Astrocyte (in vitro differentiated cells and primary cell): ENCODE data around the gene IMMP2L. TPM values are rescaled to one million over a fixed set of nuclear protein-coding genes. Genes with fewer than 3 reads are reported as not detected.

Experiments
- DNase-seq: peaks from one replicate; pipeline ENCODE4 v3.0.0-alpha.2; 2010; ENCODE audit warnings: low read depth
- FAIRE-seq: peaks from 2 replicates; lab custom pipeline; 2011; peaks lifted over from hg19 to GRCh38; lab: Jason Lieb, UNC
- H2AFZ ChIP-seq: 2 replicates; pipeline ENCODE4 v1.6.0; 2012; ENCODE audit warnings: low read depth, low read length, inconsistent platforms
- H3K27ac ChIP-seq: 2 replicates; pipeline ENCODE4 v1.5.1; 2011; ENCODE audit warnings: low read depth, low read length, inconsistent platforms
- H3K27me3 ChIP-seq: 2 replicates; pipeline ENCODE4 v1.6.0; 2011; ENCODE audit warnings: low read length, inconsistent platforms; ENCODE audit not compliant: insufficient read depth
- H3K36me3 ChIP-seq: 2 replicates; pipeline ENCODE4 v1.5.1; 2011; ENCODE audit warnings: low read length, inconsistent platforms; ENCODE audit not compliant: insufficient read depth
- H3K4me1 ChIP-seq: 2 replicates; pipeline ENCODE4 v1.5.1; 2011; ENCODE audit warnings: low read length, inconsistent platforms; ENCODE audit not compliant: insufficient read depth
- H3K4me2 ChIP-seq: 2 replicates; pipeline ENCODE4 v1.6.0; 2012; ENCODE audit warnings: low read length, inconsistent platforms
- H3K4me3 ChIP-seq: 2 replicates; pipeline ENCODE4 v1.5.1; 2011; ENCODE audit warnings: low read depth, mild to moderate bottlenecking, low read length, inconsistent platforms; ENCODE audit not compliant: insufficient read depth
- H3K79me2 ChIP-seq: 2 replicates; pipeline ENCODE4 v1.6.0; 2012; ENCODE audit warnings: mild to moderate bottlenecking, low read length, inconsistent platforms; ENCODE audit not compliant: insufficient read depth
- H3K9ac ChIP-seq: 2 replicates; pipeline ENCODE4 v1.6.0; 2012; ENCODE audit warnings: mild to moderate bottlenecking, low read length, inconsistent platforms
- H3K9me3 ChIP-seq: 2 replicates; pipeline ENCODE4 v1.5.1; 2012; ENCODE audit warnings: low read depth, mild to moderate bottlenecking, low read length, inconsistent platforms; ENCODE audit not compliant: insufficient read depth
- H4K20me1 ChIP-seq: 2 replicates; pipeline ENCODE4 v1.6.0; 2012; ENCODE audit warnings: low read length, inconsistent platforms; ENCODE audit not compliant: insufficient read depth
- H3K27ac Mint-ChIP-seq: one replicate; pipeline ENCODE4 v1.8.0; 2021; ENCODE audit warnings: mild to moderate bottlenecking, mixed read lengths; ENCODE audit not compliant: unreplicated experiment
- H3K27me3 Mint-ChIP-seq: one replicate; pipeline ENCODE4 v1.8.0; 2021; ENCODE audit warnings: low read depth, mixed read lengths; ENCODE audit not compliant: unreplicated experiment
- H3K36me3 Mint-ChIP-seq: one replicate; pipeline ENCODE4 v1.8.0; 2021; ENCODE audit warnings: low read depth, mixed read lengths; ENCODE audit not compliant: unreplicated experiment
- H3K4me1 Mint-ChIP-seq: one replicate; pipeline ENCODE4 v1.8.0; 2021; ENCODE audit warnings: low read depth, mixed read lengths; ENCODE audit not compliant: unreplicated experiment
- H3K4me3 Mint-ChIP-seq: one replicate; pipeline ENCODE4 v1.8.0; 2021; ENCODE audit warnings: mild to moderate bottlenecking, moderate library complexity, mixed read lengths; ENCODE audit not compliant: unreplicated experiment
- H3K9me3 Mint-ChIP-seq: one replicate; pipeline ENCODE4 v1.8.0; 2021; ENCODE audit warnings: mild to moderate bottlenecking, mixed read lengths; ENCODE audit not compliant: unreplicated experiment
- CTCF ChIP-seq: IDR thresholded peaks from 2 replicates; pipeline ENCODE4 v1.5.1; 2011; ENCODE audit warnings: low read depth, mild to moderate bottlenecking, inconsistent platforms, low read length, moderate library complexity; ENCODE audit not compliant: insufficient read depth
- EZH2 ChIP-seq: IDR thresholded peaks from 2 replicates; pipeline ENCODE4 v1.6.1; 2012; ENCODE audit warnings: mild to moderate bottlenecking, low read length, inconsistent platforms; ENCODE audit not compliant: insufficient read depth
- total RNA-seq: library from RNA; stranded (reverse); gene quantifications from 2 replicates; pipeline ENCODE4 v1.2.1, GENCODE V29; 2021

Gene IMMP2L
- total RNA-seq, 1 donor from 2014 or later: 13.8 TPM

GRCh38 chr7:111498391-111499007, 63.8 kb downstream of the IMMP2L start:
- Mint-ChIP-seq H3K27me3 (no peaks in the 10 kb centered on the region), H3K4me1 (peaks cover 5% of the 10 kb centered on the region), H3K36me3 (peaks cover 8% of the 10 kb centered on the region), H3K27ac (peak overlapping the region; percentile 34), H3K4me3 (no peak overlapping the region), H3K9me3 (peaks cover 9% of the 10 kb centered on the region)
- DNase-seq (no peak), FAIRE-seq (no peak)
- Histone ChIP-seq H3K27me3 (no peaks in the 10 kb centered on the region), H3K36me3 (no peaks in the 10 kb centered on the region), H3K9ac (no peak overlapping the region), H3K79me2 (no peaks in the 10 kb centered on the region), H2AFZ (no peak overlapping the region), H3K9me3 (no peaks in the 10 kb centered on the region), H3K4me1 (no peaks in the 10 kb centered on the region), H3K27ac (no peak overlapping the region), H3K4me2 (peak overlapping the region; percentile 14), H4K20me1 (no peaks in the 10 kb centered on the region), H3K4me3 (no peak overlapping the region)
- no peak for TF ChIP-seq CTCF
- no peak for TF ChIP-seq EZH2

GRCh38 chr7:111495173-111495810, 67.0 kb downstream of the IMMP2L start:
- Mint-ChIP-seq H3K4me3 (no peak overlapping the region), H3K9me3 (peaks cover 4% of the 10 kb centered on the region), H3K27ac (no peak overlapping the region), H3K4me1 (peaks cover 5% of the 10 kb centered on the region), H3K27me3 (no peaks in the 10 kb centered on the region), H3K36me3 (peaks cover 10% of the 10 kb centered on the region)
- Histone ChIP-seq H3K27me3 (no peaks in the 10 kb centered on the region), H3K79me2 (no peaks in the 10 kb centered on the region), H3K4me2 (no peak overlapping the region), H3K9ac (no peak overlapping the region), H4K20me1 (no peaks in the 10 kb centered on the region), H2AFZ (no peak overlapping the region), H3K4me1 (no peaks in the 10 kb centered on the region), H3K27ac (no peak overlapping the region), H3K9me3 (no peaks in the 10 kb centered on the region), H3K4me3 (no peak overlapping the region), H3K36me3 (no peaks in the 10 kb centered on the region)
- DNase-seq: no peak
- TF ChIP-seq EZH2 (no peak), CTCF (no peak)
- FAIRE-seq: no peak

- no peak overlapping the region for H3K9ac ChIP-seq
- no peak overlapping the region for H3K4me3 Mint-ChIP-seq
- FAIRE-seq (no peak), DNase-seq (no peak)
- TF ChIP-seq CTCF: no peak
- TF ChIP-seq EZH2: no peak
- H3K79me2 ChIP-seq: no peaks in the 10 kb centered on the region
- H3K4me3 ChIP-seq: no peak overlapping the region
- peaks cover 1% of the 10 kb centered on the region for H3K36me3 Mint-ChIP-seq
- H3K36me3 ChIP-seq: no peaks in the 10 kb centered on the region
- no peak overlapping the region for H3K27ac Mint-ChIP-seq
- H3K27me3 ChIP-seq: no peaks in the 10 kb centered on the region
- H3K27me3 Mint-ChIP-seq: no peaks in the 10 kb centered on the region
- no peak overlapping the region for H3K4me2 ChIP-seq
- H3K9me3 ChIP-seq: no peaks in the 10 kb centered on the region
- no peaks in the 10 kb centered on the region for H4K20me1 ChIP-seq
- no peak overlapping the region for H2AFZ ChIP-seq
- H3K27ac ChIP-seq: no peak overlapping the region
- H3K9me3 Mint-ChIP-seq: no peaks in the 10 kb centered on the region
- no peaks in the 10 kb centered on the region for H3K4me1 ChIP-seq
- no peaks in the 10 kb centered on the region for H3K4me1 Mint-ChIP-seq
Observed at GRCh38 chr7:111492234-111492633, 70.1 kb downstream of the IMMP2L start.
